CD4-positive, alpha-beta T cell treated with Interleukin-15 for 1 hour (primary cell): ENCODE data around the gene PLAAT1.

Experiments
- DNase-seq: peaks from one replicate; pipeline ENCODE4 v3.0.0-alpha.2; 2020

The PLAAT1 gene

GRCh38 chr3:193240850-193241706, at the start of gene PLAAT1:
Gene PLAAT1, plus strand, starts transcription at chr3:193241222. Its CDS starts 14,429 bp downstream, at chr3:193255651.
- no peak for DNase-seq

GRCh38 chr3:193194371-193194770, 46.7 kb upstream of the PLAAT1 start:
- no peak for DNase-seq

GRCh38 chr3:193196746-193197145, 44.3 kb upstream of the PLAAT1 start:
- no peak for DNase-seq

- no peak for DNase-seq
Measured at GRCh38 chr3:193207290-193208273, 33.4 kb upstream of the PLAAT1 start.

GRCh38 chr3:193210618-193211017, 30.4 kb upstream of the PLAAT1 start:
- no peak for DNase-seq

GRCh38 chr3:193211173-193211572, 29.8 kb upstream of the PLAAT1 start:
- DNase-seq, result no peak

- no peak for DNase-seq
Measured at GRCh38 chr3:193211984-193212383, 29.0 kb upstream of the PLAAT1 start.

GRCh38 chr3:193212844-193213243, 28.2 kb upstream of the PLAAT1 start:
- DNase-seq, result no peak

GRCh38 chr3:193214445-193214844, 26.6 kb upstream of the PLAAT1 start:
- no peak for DNase-seq

GRCh38 chr3:193225302-193226125, 15.5 kb upstream of the PLAAT1 start:
- DNase-seq, result no peak

GRCh38 chr3:193228206-193228605, 12.8 kb upstream of the PLAAT1 start:
- no peak for DNase-seq

GRCh38 chr3:193229851-193230420, 11.1 kb upstream of the PLAAT1 start:
- no peak for DNase-seq

- no peak for DNase-seq
Measured at GRCh38 chr3:193230610-193231009, 10.4 kb upstream of the PLAAT1 start.

GRCh38 chr3:193231201-193231600, 9.8 kb upstream of the PLAAT1 start:
- no peak for DNase-seq

GRCh38 chr3:193236599-193236998, 4.4 kb upstream of the PLAAT1 start:
- no peak for DNase-seq

- DNase-seq, result no peak
Measured at GRCh38 chr3:193237030-193237429, 4.0 kb upstream of the PLAAT1 start.

- no peak for DNase-seq
Measured at GRCh38 chr3:193240436-193240849, 579 bp upstream of the PLAAT1 start.

GRCh38 chr3:193241716-193242115, 694 bp downstream of the PLAAT1 start:
- DNase-seq, result no peak

- DNase-seq, result no peak
Measured at GRCh38 chr3:193243571-193243970, 2.5 kb downstream of the PLAAT1 start.

- DNase-seq, result no peak
Measured at GRCh38 chr3:193248848-193249468, 7.9 kb downstream of the PLAAT1 start.

- no peak for DNase-seq
Measured at GRCh38 chr3:193250492-193250891, 9.5 kb downstream of the PLAAT1 start.
